Measurements from ENCODE around the gene ZNF710.
A peak's percentile ranks its signal among the peaks of the same experiment; 100 is the strongest.

The ZNF710 gene

DNA sequence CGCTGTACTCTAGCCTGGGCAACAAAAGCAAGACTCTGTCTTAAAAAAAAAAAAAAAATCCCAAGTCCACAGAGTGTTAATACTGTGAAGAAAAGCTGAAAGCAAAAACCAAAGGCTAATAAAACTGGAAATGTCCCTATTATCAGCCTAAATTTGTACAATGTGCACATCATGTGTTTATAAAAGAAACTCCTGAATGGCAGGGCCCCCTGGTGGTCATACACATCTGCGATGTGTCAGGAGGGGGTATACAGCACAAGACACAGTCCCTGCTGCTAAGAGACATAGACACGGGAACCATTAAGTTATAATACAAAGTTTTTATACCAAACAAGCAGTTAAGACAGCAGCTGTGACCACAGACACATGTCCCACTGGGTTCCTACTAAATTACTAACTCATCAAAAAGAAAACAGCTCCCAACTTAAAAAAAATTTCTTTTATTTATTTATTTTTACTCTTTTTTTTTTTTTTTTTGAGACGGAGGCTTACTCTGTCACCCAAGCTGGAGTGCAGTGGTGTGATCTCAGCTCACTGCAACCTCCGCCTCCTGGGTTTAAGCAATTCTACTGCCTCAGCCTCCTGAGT is 70.2 kb downstream of the ZNF710 start:
- Histone ChIP-seq H3K9ac (ENCODE audit: low read length in 2 of 2) (no peak overlapping the region), H3K9me3 (ENCODE audit: control insufficient read depth in 2 of 2, low read length in 2 of 2) (no peaks in the 10 kb centered on the region), H3K4me1 (ENCODE audit: control insufficient read depth, insufficient read depth, low read length) (no peaks in the 10 kb centered on the region), H3K27me3 (ENCODE audit: control insufficient read depth in 1 of 2, insufficient read depth in 2 of 2, low read length in 2 of 2) (no peaks in the 10 kb centered on the region), H3K36me3 (ENCODE audit: control insufficient read depth in 2 of 2, insufficient read depth in 2 of 2, low read length in 2 of 2) (peaks cover 20 to 23% of the 10 kb centered on the region in 2 donors), H3K4me3 (ENCODE audit: low read length in 2 of 2) (no peak overlapping the region), H3K27ac (ENCODE audit: low read length) (no peak overlapping the region)

DNA sequence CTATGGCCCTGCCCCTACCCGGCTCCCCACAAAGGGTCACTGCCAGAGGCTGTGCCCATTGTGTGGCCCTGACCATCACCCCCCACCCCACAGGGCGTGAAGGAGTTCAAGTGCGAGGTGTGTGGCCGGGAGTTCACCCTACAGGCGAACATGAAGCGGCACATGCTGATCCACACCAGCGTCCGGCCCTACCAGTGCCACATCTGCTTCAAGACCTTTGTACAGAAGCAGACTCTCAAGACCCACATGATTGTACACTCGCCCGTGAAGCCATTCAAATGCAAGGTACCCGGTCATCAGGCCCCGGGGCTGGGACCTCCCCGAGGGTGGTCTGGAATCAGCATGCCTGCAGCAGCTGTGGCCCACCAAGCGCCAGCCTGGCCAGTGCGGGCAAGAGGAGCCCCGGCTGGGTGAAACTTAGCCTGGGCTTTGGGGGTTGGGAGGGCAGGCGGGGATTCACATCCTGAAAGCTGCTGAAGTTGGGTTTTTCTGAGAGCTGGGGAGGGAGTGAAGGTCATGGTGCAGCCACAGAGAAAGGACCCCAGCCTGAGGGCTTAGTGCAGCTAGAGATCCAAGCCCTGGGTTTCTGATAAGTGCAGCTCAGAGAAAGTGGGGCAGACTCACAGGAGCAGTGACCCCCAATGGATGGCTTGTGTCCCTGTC is 72.0 kb downstream of the ZNF710 start:
- H3K4me3 ChIP-seq (ENCODE audit: low read length in 2 of 2) = no peak overlapping the region
- no peaks in the 10 kb centered on the region for H3K27me3 ChIP-seq (ENCODE audit: control insufficient read depth in 1 of 2, insufficient read depth in 2 of 2, low read length in 2 of 2)
- H3K9ac ChIP-seq (ENCODE audit: low read length in 2 of 2) = no peak overlapping the region
- no peaks in the 10 kb centered on the region for H3K9me3 ChIP-seq (ENCODE audit: control insufficient read depth in 2 of 2, low read length in 2 of 2)
- H3K27ac ChIP-seq (ENCODE audit: low read length) = no peak overlapping the region
- H3K4me1 ChIP-seq (ENCODE audit: control insufficient read depth, insufficient read depth, low read length) = no peaks in the 10 kb centered on the region
- peaks cover 16 to 21% of the 10 kb centered on the region in 2 donors for H3K36me3 ChIP-seq (ENCODE audit: control insufficient read depth in 2 of 2, insufficient read depth in 2 of 2, low read length in 2 of 2)

DNA sequence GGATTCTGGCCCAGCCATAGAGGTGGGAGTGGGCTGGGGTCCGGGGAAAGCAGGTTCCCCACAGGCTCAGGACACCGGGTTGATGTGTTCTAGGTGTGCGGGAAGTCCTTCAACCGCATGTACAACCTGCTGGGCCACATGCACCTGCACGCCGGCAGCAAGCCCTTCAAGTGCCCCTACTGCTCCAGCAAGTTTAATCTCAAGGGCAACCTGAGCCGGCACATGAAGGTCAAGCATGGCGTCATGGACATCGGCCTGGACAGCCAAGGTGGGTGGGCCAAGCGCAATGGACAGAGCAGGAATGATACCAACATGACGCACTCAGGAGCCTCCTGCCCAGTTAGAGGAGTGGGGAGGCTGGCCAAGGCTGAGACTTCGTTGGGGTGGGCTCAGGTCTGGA is 72.9 kb downstream of the ZNF710 start:
- no peaks in the 10 kb centered on the region for H3K4me1 ChIP-seq (ENCODE audit: control insufficient read depth, insufficient read depth, low read length)
- H3K4me3 ChIP-seq (ENCODE audit: low read length in 2 of 2) = no peak overlapping the region
- no peak overlapping the region for H3K27ac ChIP-seq (ENCODE audit: low read length)
- H3K9me3 ChIP-seq (ENCODE audit: control insufficient read depth in 2 of 2, low read length in 2 of 2) = no peaks in the 10 kb centered on the region
- H3K27me3 ChIP-seq (ENCODE audit: control insufficient read depth in 1 of 2, insufficient read depth in 2 of 2, low read length in 2 of 2) = no peaks in the 10 kb centered on the region
- H3K36me3 ChIP-seq (ENCODE audit: control insufficient read depth in 2 of 2, insufficient read depth in 2 of 2, low read length in 2 of 2) = peaks cover 12 to 26% of the 10 kb centered on the region in 2 donors
- no peak overlapping the region for H3K9ac ChIP-seq (ENCODE audit: low read length in 2 of 2)

DNA sequence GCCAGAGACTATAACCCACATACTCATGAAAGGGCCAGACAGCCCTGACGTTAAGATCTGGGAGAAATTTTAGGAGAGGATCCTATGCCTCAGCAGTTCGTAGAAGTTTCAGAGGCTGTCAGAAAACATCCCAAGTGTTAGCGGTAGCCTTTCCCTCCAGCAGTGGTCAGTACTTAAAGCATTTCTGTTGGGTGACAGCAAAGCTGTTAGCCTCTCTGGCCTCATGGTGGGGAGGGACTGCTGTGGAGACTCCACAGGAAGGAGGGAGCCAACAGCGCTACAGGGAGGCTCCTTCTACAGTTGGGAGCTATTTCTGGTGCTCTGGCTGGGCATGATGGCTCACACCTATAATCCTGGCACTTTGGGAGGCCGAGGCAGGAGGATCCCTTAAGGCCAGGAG is 73.8 kb downstream of the ZNF710 start:
- no peaks in the 10 kb centered on the region for H3K9me3 ChIP-seq (ENCODE audit: control insufficient read depth in 2 of 2, low read length in 2 of 2)
- H3K27ac ChIP-seq (ENCODE audit: low read length) = no peak overlapping the region
- no peaks in the 10 kb centered on the region for H3K27me3 ChIP-seq (ENCODE audit: control insufficient read depth in 1 of 2, insufficient read depth in 2 of 2, low read length in 2 of 2)
- H3K4me3 ChIP-seq (ENCODE audit: low read length in 2 of 2) = no peak overlapping the region
- H3K9ac ChIP-seq (ENCODE audit: low read length in 2 of 2) = no peak overlapping the region
- H3K4me1 ChIP-seq (ENCODE audit: control insufficient read depth, insufficient read depth, low read length) = no peaks in the 10 kb centered on the region
- peaks cover 12 to 32% of the 10 kb centered on the region in 2 donors for H3K36me3 ChIP-seq (ENCODE audit: control insufficient read depth in 2 of 2, insufficient read depth in 2 of 2, low read length in 2 of 2)

DNA sequence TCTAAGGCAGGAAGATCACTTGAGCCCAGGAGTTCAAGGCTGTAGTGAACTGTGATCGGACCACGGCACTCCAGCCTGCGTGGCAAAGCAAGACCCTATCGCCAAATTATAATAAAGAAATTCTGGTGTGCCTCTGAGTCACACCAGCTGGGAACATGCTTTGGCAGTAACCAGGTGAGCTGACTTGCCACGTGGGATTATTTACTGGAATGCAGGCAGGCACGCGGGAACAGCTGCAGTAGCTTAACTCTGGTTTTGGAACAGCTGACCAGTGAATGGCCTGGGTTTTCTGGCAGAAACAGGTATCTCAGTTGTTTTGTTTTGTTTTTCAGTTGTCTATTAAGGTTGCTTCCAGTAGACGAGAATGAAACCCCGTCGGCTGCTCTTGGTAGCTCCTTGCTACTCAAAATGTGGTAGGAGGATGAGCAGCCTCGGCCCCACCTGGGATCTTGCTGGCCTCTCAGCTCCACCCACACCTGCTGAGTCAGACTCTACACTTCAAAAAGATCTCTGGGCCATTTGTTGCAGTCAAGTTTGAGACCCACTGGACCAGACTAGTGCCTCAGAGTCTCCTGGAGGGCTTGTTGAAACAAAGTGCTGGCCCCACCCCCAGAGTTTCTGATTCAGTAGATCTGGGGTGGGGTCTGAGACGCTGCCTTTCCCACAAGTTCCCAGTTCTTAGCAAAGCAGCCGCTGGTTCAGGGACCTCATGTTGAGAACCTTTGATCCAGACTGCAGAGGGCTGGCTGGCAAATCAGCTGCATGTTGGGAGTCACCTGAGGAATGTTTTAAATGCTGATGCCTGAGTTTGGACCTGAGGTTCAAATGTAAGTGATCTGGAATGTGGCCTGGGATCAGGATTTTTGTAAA is 74.5 kb downstream of the ZNF710 start:
- peaks cover 20 to 34% of the 10 kb centered on the region in 2 donors for H3K36me3 ChIP-seq (ENCODE audit: control insufficient read depth in 2 of 2, insufficient read depth in 2 of 2, low read length in 2 of 2)
- no peaks in the 10 kb centered on the region for H3K4me1 ChIP-seq (ENCODE audit: control insufficient read depth, insufficient read depth, low read length)
- H3K4me3 ChIP-seq (ENCODE audit: low read length in 2 of 2) = no peak overlapping the region
- no peaks in the 10 kb centered on the region for H3K27me3 ChIP-seq (ENCODE audit: control insufficient read depth in 1 of 2, insufficient read depth in 2 of 2, low read length in 2 of 2)
- no peaks in the 10 kb centered on the region for H3K9me3 ChIP-seq (ENCODE audit: control insufficient read depth in 2 of 2, low read length in 2 of 2)
- H3K9ac ChIP-seq (ENCODE audit: low read length in 2 of 2) = no peak overlapping the region
- peak overlapping the region; percentile 11 for H3K27ac ChIP-seq (ENCODE audit: low read length)

DNA sequence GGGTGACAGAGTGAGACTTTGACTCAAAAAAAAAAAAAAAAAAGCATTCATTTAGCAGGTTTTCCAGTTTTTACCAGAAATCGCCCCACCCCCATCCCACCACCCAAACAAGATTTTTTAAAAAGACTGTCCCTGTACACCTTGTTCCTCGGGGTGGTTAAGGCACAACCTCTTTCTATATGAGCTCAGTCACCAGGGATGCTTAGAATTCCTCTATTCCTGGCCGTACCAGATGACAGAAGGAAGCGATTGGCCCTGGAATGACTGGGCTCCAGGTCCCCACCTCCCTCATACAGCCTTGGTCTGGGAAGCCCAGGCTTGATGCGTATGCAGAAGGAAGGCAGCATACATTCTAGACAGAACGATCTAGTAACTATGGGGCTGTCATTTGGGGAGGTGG is 75.6 kb downstream of the ZNF710 start:
- Histone ChIP-seq H3K36me3 (ENCODE audit: control insufficient read depth in 2 of 2, insufficient read depth in 2 of 2, low read length in 2 of 2) (peaks cover 20 to 34% of the 10 kb centered on the region in 2 donors), H3K27ac (ENCODE audit: low read length) (no peak overlapping the region), H3K4me3 (ENCODE audit: low read length in 2 of 2) (no peak overlapping the region), H3K4me1 (ENCODE audit: control insufficient read depth, insufficient read depth, low read length) (peaks cover 7% of the 10 kb centered on the region), H3K9ac (ENCODE audit: low read length in 2 of 2) (no peak overlapping the region), H3K27me3 (ENCODE audit: control insufficient read depth in 1 of 2, insufficient read depth in 2 of 2, low read length in 2 of 2) (no peaks in the 10 kb centered on the region), H3K9me3 (ENCODE audit: control insufficient read depth in 2 of 2, low read length in 2 of 2) (no peaks in the 10 kb centered on the region)

DNA sequence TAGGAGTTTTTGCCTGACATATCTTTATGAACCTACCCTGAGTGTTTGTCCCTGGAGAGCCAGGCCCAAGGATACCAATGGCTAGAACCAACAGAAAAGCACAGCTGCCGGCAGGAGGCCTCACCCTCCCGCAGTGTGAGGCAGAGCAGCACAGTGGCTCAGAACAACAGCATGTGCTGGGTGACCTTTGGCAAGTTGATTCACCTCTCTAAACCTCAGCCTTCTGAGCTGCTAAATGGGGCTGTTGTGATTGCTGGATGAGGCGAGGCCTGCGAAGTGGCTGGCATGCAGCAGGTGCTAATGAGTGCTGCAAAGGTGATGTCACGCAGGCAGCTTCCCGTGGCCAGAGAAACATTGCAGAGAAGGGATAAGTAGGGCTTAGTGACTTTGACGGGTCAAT is 77.8 kb downstream of the ZNF710 start:
- Histone ChIP-seq H3K9ac (ENCODE audit: low read length in 2 of 2) (no peak overlapping the region), H3K4me1 (ENCODE audit: control insufficient read depth, insufficient read depth, low read length) (peaks cover 16% of the 10 kb centered on the region), H3K36me3 (ENCODE audit: control insufficient read depth in 2 of 2, insufficient read depth in 2 of 2, low read length in 2 of 2) (peaks cover 18 to 33% of the 10 kb centered on the region in 2 donors), H3K9me3 (ENCODE audit: control insufficient read depth in 2 of 2, low read length in 2 of 2) (no peaks in the 10 kb centered on the region), H3K27me3 (ENCODE audit: control insufficient read depth in 1 of 2, insufficient read depth in 2 of 2, low read length in 2 of 2) (no peaks in the 10 kb centered on the region), H3K4me3 (ENCODE audit: low read length in 2 of 2) (no peak overlapping the region), H3K27ac (ENCODE audit: low read length) (no peak overlapping the region)

DNA sequence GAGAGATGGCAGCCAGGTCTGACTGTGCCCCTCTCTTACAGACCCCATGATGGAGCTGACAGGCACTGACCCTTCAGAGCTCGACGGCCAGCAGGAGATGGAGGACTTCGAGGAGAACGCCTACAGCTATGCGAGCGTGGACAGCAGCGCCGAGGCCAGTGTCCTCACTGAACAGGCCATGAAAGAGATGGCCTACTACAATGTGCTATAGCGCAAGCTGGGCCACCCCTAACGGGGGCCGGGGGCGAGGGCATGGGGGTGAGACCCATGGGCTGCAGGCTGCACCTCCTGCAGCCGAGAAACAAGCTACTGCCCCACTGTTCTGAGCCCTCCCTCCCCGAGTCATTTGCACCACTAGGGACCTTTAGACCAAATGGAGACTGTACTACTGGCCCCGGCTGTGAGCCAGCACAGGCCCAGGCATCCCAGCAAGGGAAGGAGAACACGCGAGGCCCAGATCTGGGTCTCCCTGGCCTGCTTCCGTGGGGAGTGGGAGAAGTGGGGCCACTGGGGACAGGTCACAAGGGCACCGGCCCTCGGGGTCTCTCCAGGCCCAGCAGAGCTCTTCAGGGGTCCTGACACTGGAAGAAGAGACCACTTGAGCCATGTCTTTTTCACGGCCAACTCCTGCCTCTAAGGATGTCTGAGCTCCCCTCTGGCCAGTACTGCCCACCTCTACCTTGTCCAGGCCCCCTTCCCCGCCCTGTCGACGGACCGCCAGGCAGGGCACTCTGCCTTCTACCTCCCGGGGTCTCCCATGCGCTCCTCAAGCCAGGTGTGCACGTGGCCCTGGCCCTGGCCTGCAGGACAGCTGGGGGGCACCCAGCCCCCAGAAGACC is 78.7 kb downstream of the ZNF710 start:
- Histone ChIP-seq H3K9ac (ENCODE audit: low read length in 2 of 2) (no peak overlapping the region), H3K36me3 (ENCODE audit: control insufficient read depth in 2 of 2, insufficient read depth in 2 of 2, low read length in 2 of 2) (peaks cover 26 to 39% of the 10 kb centered on the region in 2 donors)

DNA sequence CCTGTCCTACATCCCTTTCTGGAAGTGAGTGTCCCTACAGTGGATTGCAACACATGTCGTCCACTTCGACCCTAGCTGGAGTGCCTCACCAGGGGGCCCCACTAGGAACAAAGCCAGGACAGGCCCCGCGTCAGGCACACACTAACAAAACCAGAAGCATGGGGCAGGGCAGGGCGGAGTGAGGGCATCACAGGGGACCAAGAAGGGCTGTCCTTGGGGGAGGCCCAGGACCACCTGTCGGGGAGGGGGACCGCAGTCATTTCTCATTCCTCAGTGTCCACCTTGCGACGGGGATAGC is 79.3 kb downstream of the ZNF710 start:
- Histone ChIP-seq H3K27ac (ENCODE audit: low read length) (peak overlapping the region; percentile 24), H3K36me3 (ENCODE audit: control insufficient read depth in 2 of 2, insufficient read depth in 2 of 2, low read length in 2 of 2) (peaks cover 32 to 42% of the 10 kb centered on the region in 2 donors), H3K9ac (ENCODE audit: low read length in 2 of 2) (no peak overlapping the region), H3K4me3 (ENCODE audit: low read length in 2 of 2) (no peak overlapping the region), H3K9me3 (ENCODE audit: control insufficient read depth in 2 of 2, low read length in 2 of 2) (no peaks in the 10 kb centered on the region), H3K4me1 (ENCODE audit: control insufficient read depth, insufficient read depth, low read length) (peaks cover 24% of the 10 kb centered on the region), H3K27me3 (ENCODE audit: control insufficient read depth in 1 of 2, insufficient read depth in 2 of 2, low read length in 2 of 2) (no peaks in the 10 kb centered on the region)

More for the DNA sequence above, 78.7 kb downstream of the ZNF710 start:
- Histone ChIP-seq H3K4me1 (ENCODE audit: control insufficient read depth, insufficient read depth, low read length) (peaks cover 20% of the 10 kb centered on the region), H3K9me3 (ENCODE audit: control insufficient read depth in 2 of 2, low read length in 2 of 2) (no peaks in the 10 kb centered on the region), H3K27me3 (ENCODE audit: control insufficient read depth in 1 of 2, insufficient read depth in 2 of 2, low read length in 2 of 2) (no peaks in the 10 kb centered on the region), H3K27ac (ENCODE audit: low read length) (peak overlapping the region; percentile 24), H3K4me3 (ENCODE audit: low read length in 2 of 2) (no peak overlapping the region)

DNA sequence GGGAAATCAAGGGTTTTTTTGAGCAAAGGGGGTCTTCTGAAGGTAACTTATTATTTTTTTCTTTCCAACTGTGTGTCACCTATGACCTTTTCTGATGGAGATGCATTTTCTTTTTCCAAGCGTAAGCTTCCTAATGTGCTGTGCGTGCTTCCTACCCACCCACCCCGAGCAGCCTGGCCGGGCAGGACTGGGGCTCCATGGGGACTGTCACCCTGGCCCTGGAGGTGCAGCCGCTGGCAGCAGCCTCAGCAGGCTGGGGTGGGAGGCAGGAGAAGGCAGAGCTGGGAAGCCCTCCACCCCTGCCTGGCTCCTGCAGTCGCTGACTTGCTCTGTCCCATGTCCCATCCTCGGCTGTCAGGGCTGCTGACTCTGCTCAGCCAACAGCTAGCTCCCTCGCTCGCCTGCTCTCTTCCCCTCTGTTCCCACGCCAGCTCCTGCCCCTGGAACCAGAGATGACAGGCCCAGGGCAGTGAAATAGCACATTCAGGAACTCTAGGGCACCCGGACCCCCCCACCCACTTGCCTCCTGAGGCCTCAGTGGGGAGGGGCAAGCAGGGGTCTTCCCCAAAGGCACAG is 79.8 kb downstream of the ZNF710 start:
- peaks cover 28 to 43% of the 10 kb centered on the region in 2 donors for H3K36me3 ChIP-seq (ENCODE audit: control insufficient read depth in 2 of 2, insufficient read depth in 2 of 2, low read length in 2 of 2)
- H3K27ac ChIP-seq (ENCODE audit: low read length) = no peak overlapping the region
- peak overlapping the region in 1 of 2 donors; percentile 4 for H3K9ac ChIP-seq (ENCODE audit: low read length in 2 of 2)
- H3K4me1 ChIP-seq (ENCODE audit: control insufficient read depth, insufficient read depth, low read length) = peaks cover 24% of the 10 kb centered on the region
- H3K4me3 ChIP-seq (ENCODE audit: low read length in 2 of 2) = no peak overlapping the region
- no peaks in the 10 kb centered on the region for H3K9me3 ChIP-seq (ENCODE audit: control insufficient read depth in 2 of 2, low read length in 2 of 2)
- no peaks in the 10 kb centered on the region for H3K27me3 ChIP-seq (ENCODE audit: control insufficient read depth in 1 of 2, insufficient read depth in 2 of 2, low read length in 2 of 2)

All from stomach smooth muscle (tissue), 2 donors.